SU-DHL-6 (cell line): Measurements from ENCODE around the gene LAMB2.

Experiments
- H2AFZ ChIP-seq: fragments of 200-600 bp; sonication (generic); 2 replicates; pipeline ENCODE4 v1.6.1; 2014; ENCODE audit warnings: low read depth, mild to moderate bottlenecking, moderate library complexity, mixed read lengths, antibody characterized with exemption, low read length; ENCODE audit not compliant: severe bottlenecking
- H3F3A ChIP-seq: fragments of 200-600 bp; shearing (Covaris generic); 2 replicates; pipeline ENCODE4 v1.6.0; 2016; ENCODE audit warnings: antibody characterized with exemption, mild to moderate bottlenecking; ENCODE audit not compliant: insufficient read depth
- H3K27ac ChIP-seq: fragments of 200-600 bp; sonication (generic); 2 replicates; pipeline ENCODE4 v1.5.1; 2016; ENCODE audit warnings: low read depth, mild to moderate bottlenecking, low read length, moderate library complexity, mixed read lengths
- H3K27me3 ChIP-seq: fragments of 200-600 bp; sonication (generic), shearing (Covaris generic); 2 replicates; pipeline ENCODE4 v1.6.0; 2014; ENCODE audit warnings: mild to moderate bottlenecking, low read length
- H3K36me3 ChIP-seq: fragments of 200-600 bp; sonication (generic); 2 replicates; pipeline ENCODE4 v1.6.1; 2014; ENCODE audit warnings: mild to moderate bottlenecking, low read length, mixed read lengths
- H3K4me2 ChIP-seq: fragments of 300-600, 200-600 bp; shearing (Covaris generic), sonication (generic); 2 replicates; pipeline ENCODE4 v1.6.0; 2014; ENCODE audit warnings: low read length, low read depth, mild to moderate bottlenecking; ENCODE audit not compliant: poor library complexity, severe bottlenecking
- H3K4me3 ChIP-seq: fragments of 200-600 bp; sonication (generic); 2 replicates; pipeline ENCODE4 v1.5.1; 2014; ENCODE audit warnings: antibody characterized with exemption, low read length, mild to moderate bottlenecking, mixed read lengths; ENCODE audit not compliant: insufficient read depth, poor library complexity, severe bottlenecking
- H3K79me2 ChIP-seq: fragments of 200-600 bp; sonication (generic); 2 replicates; pipeline ENCODE4 v1.6.1; 2014; ENCODE audit warnings: mild to moderate bottlenecking, low read length, moderate library complexity; ENCODE audit not compliant: insufficient read depth
- H3K9ac ChIP-seq: fragments of 200-600 bp; sonication (generic); 2 replicates; pipeline ENCODE4 v1.7.0; 2014; ENCODE audit warnings: mild to moderate bottlenecking, low read length
- H3K9me2 ChIP-seq: fragments of 200-600 bp; sonication (generic); replicated peaks from 2 replicates; pipeline ENCODE4 v1.6.1; 2014; ENCODE audit warnings: low read length; ENCODE audit not compliant: insufficient read depth
- H3K9me3 ChIP-seq: fragments of 200-600 bp; sonication (generic); 2 replicates; pipeline ENCODE4 v1.6.1; 2014; ENCODE audit warnings: low read length, mixed read lengths; ENCODE audit not compliant: insufficient read depth
- H4K20me1 ChIP-seq: fragments of 200-600 bp; sonication (generic); 2 replicates; pipeline ENCODE4 v1.6.1; 2014; ENCODE audit warnings: low read depth, mild to moderate bottlenecking, antibody characterized with exemption, low read length, moderate library complexity, mixed read lengths
- CTCF ChIP-seq: fragments of 200-600 bp; sonication (generic); IDR thresholded peaks from one replicate; pipeline ENCODE4 v1.5.1; 2017; ENCODE audit warnings: antibody characterized with exemption, mild to moderate bottlenecking, low read length, moderate library complexity; ENCODE audit not compliant: insufficient read depth, poor library complexity, severe bottlenecking
- EZH2phosphoT487 ChIP-seq: fragments of 200-600 bp; sonication (generic), shearing (Covaris generic); conservative IDR thresholded peaks from 2 replicates; pipeline ENCODE4 v1.6.1; 2018; ENCODE audit warnings: mild to moderate bottlenecking, antibody characterized with exemption, low read length, moderate library complexity, mixed read lengths

Gene LAMB2

GRCh38 chr3:49122451-49122850, 10.4 kb downstream of the LAMB2 start:
- no peak overlapping the region for H3K9ac ChIP-seq
- H3K27me3 ChIP-seq, result no peaks in the 10 kb centered on the region
- H3K79me2 ChIP-seq, result peaks cover 9% of the 10 kb centered on the region; the same call in 1 of the 2 replicates
- H3K9me3 ChIP-seq, result no peaks in the 10 kb centered on the region
- TF ChIP-seq CTCF (no peak), EZH2phosphoT487 (no peak)
- no peak overlapping the region for H3K4me2 ChIP-seq
- H3K4me3 ChIP-seq, result no peak overlapping the region
- H3F3A ChIP-seq, result peaks cover 15% of the 10 kb centered on the region
- H3K27ac ChIP-seq, result no peak overlapping the region
- H3K36me3 ChIP-seq, result 0 out of 2 replicates have a peak, but pooled peaks cover 3% of the 10 kb centered on the region
- H2AFZ ChIP-seq, result no peak overlapping the region
- H4K20me1 ChIP-seq, result no peaks in the 10 kb centered on the region
- H3K9me2 ChIP-seq, result no peaks in the 10 kb centered on the region

GRCh38 chr3:49122022-49122421, 10.8 kb downstream of the LAMB2 start:
- H3K27ac ChIP-seq, result no peak overlapping the region
- no peaks in the 10 kb centered on the region for H4K20me1 ChIP-seq
- H3K36me3 ChIP-seq, result 0 out of 2 replicates have a peak, but pooled peaks cover 3% of the 10 kb centered on the region
- H3K4me2 ChIP-seq, result no peak overlapping the region
- H3K79me2 ChIP-seq, result peaks cover 9% of the 10 kb centered on the region; the same call in 1 of the 2 replicates
- H3K9ac ChIP-seq, result no peak overlapping the region
- no peak overlapping the region for H2AFZ ChIP-seq
- H3K27me3 ChIP-seq, result no peaks in the 10 kb centered on the region
- no peak for TF ChIP-seq CTCF
- TF ChIP-seq EZH2phosphoT487, result no peak
- H3K9me2 ChIP-seq, result no peaks in the 10 kb centered on the region
- H3F3A ChIP-seq, result peaks cover 15% of the 10 kb centered on the region
- H3K4me3 ChIP-seq, result no peak overlapping the region
- H3K9me3 ChIP-seq, result no peaks in the 10 kb centered on the region

- Histone ChIP-seq H3K9me2 (no peaks in the 10 kb centered on the region), H3K27me3 (no peaks in the 10 kb centered on the region), H3K27ac (peak overlapping the region; percentile 59), H4K20me1 (no peaks in the 10 kb centered on the region), H3K4me2 (peak overlapping the region; percentile 90), H2AFZ (peak overlapping the region; percentile 67), H3K9ac (peak overlapping the region; percentile 94), H3K9me3 (no peaks in the 10 kb centered on the region), H3F3A (peaks cover 15% of the 10 kb centered on the region), H3K79me2 (peaks cover 9% of the 10 kb centered on the region; the same call in 1 of the 2 replicates), H3K4me3 (peak overlapping the region; percentile 72), H3K36me3 (0 out of 2 replicates have a peak, but pooled peaks cover 3% of the 10 kb centered on the region)
- TF ChIP-seq CTCF (no peak), EZH2phosphoT487 (no peak)
Measured at GRCh38 chr3:49121132-49121736, 11.6 kb downstream of the LAMB2 start.
